HepG2 (cell line): ENCODE data around the gene ALPK3. TPM values are rescaled to one million over a fixed set of nuclear protein-coding genes. Genes with fewer than 3 reads are reported as not detected.

ENCODE experiments used
- ARNTL ChIP-seq: sonication (generic); formaldehyde crosslinking; IDR thresholded peaks from 2 replicates; pipeline ENCODE4 v1.4.0; 2020; ENCODE audit warnings: mild to moderate bottlenecking, missing genetic modification reagents
- DR1 ChIP-seq: sonication (generic); formaldehyde crosslinking; IDR thresholded peaks from 2 replicates; pipeline ENCODE4 v1.8.0; 2021; ENCODE audit warnings: mild to moderate bottlenecking, missing genetic modification reagents, inconsistent platforms
- ETV6 ChIP-seq: sonication (generic); formaldehyde crosslinking; conservative IDR thresholded peaks from 2 replicates; pipeline ENCODE4 v1.4.0; 2020; ENCODE audit warnings: missing genetic modification reagents
- HDAC1 ChIP-seq: sonication (generic); formaldehyde crosslinking; IDR thresholded peaks from 2 replicates; pipeline ENCODE4 v1.5.1; 2020; ENCODE audit warnings: mild to moderate bottlenecking, missing genetic modification reagents
- ISX ChIP-seq: sonication (generic); formaldehyde crosslinking; conservative IDR thresholded peaks from 2 replicates; pipeline ENCODE4 v1.5.0; 2020; ENCODE audit warnings: missing genetic modification reagents
- RFX3 ChIP-seq: IDR thresholded peaks from 2 replicates; pipeline ENCODE4 v1.6.1; 2016; ENCODE audit warnings: missing biosample characterization, missing genetic modification reagents
- SOX5 ChIP-seq: IDR thresholded peaks from 2 replicates; pipeline ENCODE4 v1.6.1; 2016; ENCODE audit warnings: borderline replicate concordance
- SUZ12 ChIP-seq: fragments of 150-350 bp; IDR thresholded peaks from 2 replicates; pipeline ENCODE4 v1.6.1; 2014; ENCODE audit warnings: low read depth, low read length
- ZMYM2 ChIP-seq: sonication (generic); formaldehyde crosslinking; IDR thresholded peaks from 2 replicates; pipeline ENCODE4 v1.8.0; 2022; ENCODE audit warnings: mild to moderate bottlenecking, missing genetic modification reagents
- ZNF260 ChIP-seq: sonication (generic); formaldehyde crosslinking; IDR thresholded peaks from 2 replicates; pipeline ENCODE4 v1.4.0; 2020; ENCODE audit warnings: missing genetic modification reagents, low read depth, mild to moderate bottlenecking, borderline replicate concordance
- ZNF432 ChIP-seq: sonication (generic); formaldehyde crosslinking; IDR thresholded peaks from 2 replicates; pipeline ENCODE4 v1.5.0; 2020; ENCODE audit warnings: missing genetic modification reagents, mild to moderate bottlenecking, borderline replicate concordance
- ZNF781 ChIP-seq: sonication (generic); formaldehyde crosslinking; IDR thresholded peaks from 2 replicates; pipeline ENCODE4 v1.5.1; 2020; ENCODE audit warnings: borderline replicate concordance, mild to moderate bottlenecking, missing genetic modification reagents; ENCODE audit errors: not compliant biosample characterization
- ZNF83 ChIP-seq: sonication (generic); formaldehyde crosslinking; IDR thresholded peaks from 2 replicates; pipeline ENCODE4 v1.4.0; 2020; ENCODE audit warnings: missing genetic modification reagents, mild to moderate bottlenecking, borderline replicate concordance
- polyA plus RNA-seq, 8 experiments: library from polyadenylated mRNA; depleted of rRNA in 3 of 8; stranded (reverse) in 7 of 8; unstranded in 1 of 8; fragments of >200 nt; fragmentation: Illumina TruSeq in 4 of 8; extraction: Trizol in 4 of 8; gene quantifications; 2 replicates each; pipeline versions ENCODE4 v1.2.1 to v1.2.3, GENCODE V29; 2011 to 2016; ENCODE audit warnings: low read depth in 4 of 8, missing spikeins in 1 of 8, mixed read lengths in 1 of 8; ENCODE audit not compliant: insufficient read depth in 1 of 8
- total RNA-seq, 5 experiments: library from RNA; depleted of rRNA; stranded (reverse); fragments of >200 nt; fragmentation: Illumina TruSeq; extraction: Trizol; gene quantifications; 2 replicates each; pipeline ENCODE4 v1.2.3, GENCODE V29; 2016; ENCODE audit warnings: low read depth in 1 of 5
- TF ChIP-seq, protein P1 (sequence below): sonication (generic); formaldehyde crosslinking; IDR thresholded peaks from 2 replicates; pipeline ENCODE4 v1.5.0; 2020; ENCODE audit warnings: mild to moderate bottlenecking, missing genetic modification reagents, borderline replicate concordance
- TF ChIP-seq, protein P2 (sequence below): sonication (generic); formaldehyde crosslinking; IDR thresholded peaks from 2 replicates; pipeline ENCODE4 v1.5.0; 2020; ENCODE audit warnings: mild to moderate bottlenecking, missing genetic modification reagents
- TF ChIP-seq, protein P3 (sequence below): sonication (generic); formaldehyde crosslinking; conservative IDR thresholded peaks from 2 replicates; pipeline ENCODE4 v1.4.0; 2020; ENCODE audit warnings: missing genetic modification reagents

Gene ALPK3
- total and polyA plus RNA-seq, 2 of the 13 experiments (the other 11 are each of a cell fraction or from before 2014, with no cell fraction given) = 0.04 to 0.42 TPM

DNA sequence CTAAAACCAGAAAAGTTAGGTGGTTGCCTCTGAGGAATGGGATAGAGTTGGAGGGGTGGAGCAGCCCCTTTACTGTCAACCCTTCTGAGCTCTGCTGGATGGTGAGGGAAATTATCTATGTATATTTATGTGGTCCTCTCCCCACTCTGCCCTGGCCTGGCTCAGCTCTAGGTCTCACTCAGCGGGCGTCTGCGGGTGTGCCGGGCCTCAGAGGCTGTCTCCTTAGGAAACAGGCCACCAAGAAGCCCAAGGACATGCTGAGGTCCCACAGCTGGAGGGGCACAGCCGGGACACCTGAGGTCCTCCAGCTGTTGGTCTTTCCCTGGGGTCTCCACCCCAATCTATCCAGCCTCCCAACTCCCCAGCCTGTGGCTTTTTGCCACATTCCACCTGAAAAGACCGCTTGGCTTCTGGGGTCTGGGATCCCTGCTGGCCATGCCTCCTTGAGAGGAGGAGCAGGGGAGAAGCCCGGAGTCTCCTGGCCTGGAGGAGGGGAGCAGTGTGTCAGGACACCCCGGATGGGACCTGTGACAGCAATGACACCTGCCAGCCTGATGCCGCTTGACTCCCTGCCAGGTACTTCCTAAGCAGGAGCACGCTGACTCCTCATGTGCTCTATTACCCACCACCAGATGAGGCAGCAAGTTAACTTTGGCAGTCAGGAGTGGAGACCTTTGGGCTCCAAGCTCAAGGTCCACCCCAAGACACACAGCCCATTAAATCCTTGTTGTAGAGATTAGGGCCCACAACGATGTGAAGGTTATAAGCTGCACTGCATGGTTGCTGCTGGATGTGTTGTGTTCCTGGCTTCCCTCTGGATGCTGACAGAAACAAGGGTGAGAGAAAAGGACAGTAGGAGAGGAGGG lies 67.0 kb downstream of the ALPK3 start, which contains the start of gene SLC28A1 (continued):
- TF ChIP-seq, protein P1, sequence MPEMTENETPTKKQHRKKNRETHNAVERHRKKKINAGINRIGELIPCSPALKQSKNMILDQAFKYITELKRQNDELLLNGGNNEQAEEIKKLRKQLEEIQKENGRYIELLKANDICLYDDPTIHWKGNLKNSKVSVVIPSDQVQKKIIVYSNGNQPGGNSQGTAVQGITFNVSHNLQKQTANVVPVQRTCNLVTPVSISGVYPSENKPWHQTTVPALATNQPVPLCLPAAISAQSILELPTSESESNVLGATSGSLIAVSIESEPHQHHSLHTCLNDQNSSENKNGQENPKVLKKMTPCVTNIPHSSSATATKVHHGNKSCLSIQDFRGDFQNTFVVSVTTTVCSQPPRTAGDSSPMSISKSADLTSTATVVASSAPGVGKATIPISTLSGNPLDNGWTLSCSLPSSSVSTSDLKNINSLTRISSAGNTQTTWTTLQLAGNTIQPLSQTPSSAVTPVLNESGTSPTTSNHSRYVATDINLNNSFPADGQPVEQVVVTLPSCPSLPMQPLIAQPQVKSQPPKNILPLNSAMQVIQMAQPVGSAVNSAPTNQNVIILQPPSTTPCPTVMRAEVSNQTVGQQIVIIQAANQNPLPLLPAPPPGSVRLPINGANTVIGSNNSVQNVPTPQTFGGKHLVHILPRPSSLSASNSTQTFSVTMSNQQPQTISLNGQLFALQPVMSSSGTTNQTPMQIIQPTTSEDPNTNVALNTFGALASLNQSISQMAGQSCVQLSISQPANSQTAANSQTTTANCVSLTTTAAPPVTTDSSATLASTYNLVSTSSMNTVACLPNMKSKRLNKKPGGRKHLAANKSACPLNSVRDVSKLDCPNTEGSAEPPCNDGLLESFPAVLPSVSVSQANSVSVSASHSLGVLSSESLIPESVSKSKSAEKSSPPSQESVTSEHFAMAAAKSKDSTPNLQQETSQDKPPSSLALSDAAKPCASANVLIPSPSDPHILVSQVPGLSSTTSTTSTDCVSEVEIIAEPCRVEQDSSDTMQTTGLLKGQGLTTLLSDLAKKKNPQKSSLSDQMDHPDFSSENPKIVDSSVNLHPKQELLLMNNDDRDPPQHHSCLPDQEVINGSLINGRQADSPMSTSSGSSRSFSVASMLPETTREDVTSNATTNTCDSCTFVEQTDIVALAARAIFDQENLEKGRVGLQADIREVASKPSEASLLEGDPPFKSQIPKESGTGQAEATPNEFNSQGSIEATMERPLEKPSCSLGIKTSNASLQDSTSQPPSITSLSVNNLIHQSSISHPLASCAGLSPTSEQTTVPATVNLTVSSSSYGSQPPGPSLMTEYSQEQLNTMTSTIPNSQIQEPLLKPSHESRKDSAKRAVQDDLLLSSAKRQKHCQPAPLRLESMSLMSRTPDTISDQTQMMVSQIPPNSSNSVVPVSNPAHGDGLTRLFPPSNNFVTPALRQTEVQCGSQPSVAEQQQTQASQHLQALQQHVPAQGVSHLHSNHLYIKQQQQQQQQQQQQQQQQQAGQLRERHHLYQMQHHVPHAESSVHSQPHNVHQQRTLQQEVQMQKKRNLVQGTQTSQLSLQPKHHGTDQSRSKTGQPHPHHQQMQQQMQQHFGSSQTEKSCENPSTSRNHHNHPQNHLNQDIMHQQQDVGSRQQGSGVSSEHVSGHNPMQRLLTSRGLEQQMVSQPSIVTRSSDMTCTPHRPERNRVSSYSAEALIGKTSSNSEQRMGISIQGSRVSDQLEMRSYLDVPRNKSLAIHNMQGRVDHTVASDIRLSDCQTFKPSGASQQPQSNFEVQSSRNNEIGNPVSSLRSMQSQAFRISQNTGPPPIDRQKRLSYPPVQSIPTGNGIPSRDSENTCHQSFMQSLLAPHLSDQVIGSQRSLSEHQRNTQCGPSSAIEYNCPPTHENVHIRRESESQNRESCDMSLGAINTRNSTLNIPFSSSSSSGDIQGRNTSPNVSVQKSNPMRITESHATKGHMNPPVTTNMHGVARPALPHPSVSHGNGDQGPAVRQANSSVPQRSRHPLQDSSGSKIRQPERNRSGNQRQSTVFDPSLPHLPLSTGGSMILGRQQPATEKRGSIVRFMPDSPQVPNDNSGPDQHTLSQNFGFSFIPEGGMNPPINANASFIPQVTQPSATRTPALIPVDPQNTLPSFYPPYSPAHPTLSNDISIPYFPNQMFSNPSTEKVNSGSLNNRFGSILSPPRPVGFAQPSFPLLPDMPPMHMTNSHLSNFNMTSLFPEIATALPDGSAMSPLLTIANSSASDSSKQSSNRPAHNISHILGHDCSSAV = no peak
- TF ChIP-seq ETV6 (CRISPR knock-in tag) (no peak), ZNF83 (CRISPR knock-in tag) (no peak), ISX (CRISPR knock-in tag) (no peak), ZNF260 (CRISPR knock-in tag) (no peak), SUZ12 (no peak), SOX5 (CRISPR knock-in tag) (peak; percentile 53; the same call in 1 of the 2 replicates), ZNF781 (CRISPR knock-in tag) (no peak), ZNF432 (CRISPR knock-in tag) (no peak), ZMYM2 (CRISPR knock-in tag) (no peak), DR1 (CRISPR knock-in tag) (no peak), RFX3 (CRISPR knock-in tag) (no peak), ARNTL (CRISPR knock-in tag) (no peak), HDAC1 (peak; percentile 79)
- TF ChIP-seq, protein P2, sequence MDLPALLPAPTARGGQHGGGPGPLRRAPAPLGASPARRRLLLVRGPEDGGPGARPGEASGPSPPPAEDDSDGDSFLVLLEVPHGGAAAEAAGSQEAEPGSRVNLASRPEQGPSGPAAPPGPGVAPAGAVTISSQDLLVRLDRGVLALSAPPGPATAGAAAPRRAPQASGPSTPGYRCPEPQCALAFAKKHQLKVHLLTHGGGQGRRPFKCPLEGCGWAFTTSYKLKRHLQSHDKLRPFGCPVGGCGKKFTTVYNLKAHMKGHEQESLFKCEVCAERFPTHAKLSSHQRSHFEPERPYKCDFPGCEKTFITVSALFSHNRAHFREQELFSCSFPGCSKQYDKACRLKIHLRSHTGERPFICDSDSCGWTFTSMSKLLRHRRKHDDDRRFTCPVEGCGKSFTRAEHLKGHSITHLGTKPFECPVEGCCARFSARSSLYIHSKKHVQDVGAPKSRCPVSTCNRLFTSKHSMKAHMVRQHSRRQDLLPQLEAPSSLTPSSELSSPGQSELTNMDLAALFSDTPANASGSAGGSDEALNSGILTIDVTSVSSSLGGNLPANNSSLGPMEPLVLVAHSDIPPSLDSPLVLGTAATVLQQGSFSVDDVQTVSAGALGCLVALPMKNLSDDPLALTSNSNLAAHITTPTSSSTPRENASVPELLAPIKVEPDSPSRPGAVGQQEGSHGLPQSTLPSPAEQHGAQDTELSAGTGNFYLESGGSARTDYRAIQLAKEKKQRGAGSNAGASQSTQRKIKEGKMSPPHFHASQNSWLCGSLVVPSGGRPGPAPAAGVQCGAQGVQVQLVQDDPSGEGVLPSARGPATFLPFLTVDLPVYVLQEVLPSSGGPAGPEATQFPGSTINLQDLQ = no peak
- TF ChIP-seq, protein P3, sequence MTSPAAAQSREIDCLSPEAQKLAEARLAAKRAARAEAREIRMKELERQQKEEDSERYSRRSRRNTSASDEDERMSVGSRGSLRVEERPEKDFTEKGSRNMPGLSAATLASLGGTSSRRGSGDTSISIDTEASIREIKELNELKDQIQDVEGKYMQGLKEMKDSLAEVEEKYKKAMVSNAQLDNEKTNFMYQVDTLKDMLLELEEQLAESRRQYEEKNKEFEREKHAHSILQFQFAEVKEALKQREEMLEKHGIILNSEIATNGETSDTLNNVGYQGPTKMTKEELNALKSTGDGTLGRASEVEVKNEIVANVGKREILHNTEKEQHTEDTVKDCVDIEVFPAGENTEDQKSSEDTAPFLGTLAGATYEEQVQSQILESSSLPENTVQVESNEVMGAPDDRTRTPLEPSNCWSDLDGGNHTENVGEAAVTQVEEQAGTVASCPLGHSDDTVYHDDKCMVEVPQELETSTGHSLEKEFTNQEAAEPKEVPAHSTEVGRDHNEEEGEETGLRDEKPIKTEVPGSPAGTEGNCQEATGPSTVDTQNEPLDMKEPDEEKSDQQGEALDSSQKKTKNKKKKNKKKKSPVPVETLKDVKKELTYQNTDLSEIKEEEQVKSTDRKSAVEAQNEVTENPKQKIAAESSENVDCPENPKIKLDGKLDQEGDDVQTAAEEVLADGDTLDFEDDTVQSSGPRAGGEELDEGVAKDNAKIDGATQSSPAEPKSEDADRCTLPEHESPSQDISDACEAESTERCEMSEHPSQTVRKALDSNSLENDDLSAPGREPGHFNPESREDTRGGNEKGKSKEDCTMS (CRISPR knock-in tag) = no peak
